GM23338 (cell line): Measurements from ENCODE around the gene FOXP1. TPM values are rescaled to one million over a fixed set of nuclear protein-coding genes. Genes with fewer than 3 reads are reported as not detected.

Source experiments
- ATAC-seq: fragments of 200-7000 bp; cut with Tn5 transposase; 3 replicates; pipeline ENCODE4 v1.9.1; 2020
- DNase-seq: peaks from one replicate; pipeline ENCODE4 v3.0.0-alpha.2; 2015; ENCODE audit warnings: low spot score
- H2AFZ ChIP-seq: fragments of 200-600 bp; sonication (generic); 2 replicates; pipeline ENCODE4 v1.8.0; 2016; ENCODE audit warnings: antibody characterized with exemption, mild to moderate bottlenecking, moderate library complexity
- H3F3A ChIP-seq: fragments of 200-600 bp; sonication (generic); replicated peaks from 2 replicates; pipeline ENCODE4 v1.8.0; 2017; ENCODE audit warnings: antibody characterized with exemption, mixed run types, low read depth
- H3K27ac ChIP-seq: fragments of 200-600 bp; sonication (generic); 2 replicates; pipeline ENCODE4 v1.6.1; 2016; ENCODE audit warnings: low read depth
- H3K27me3 ChIP-seq: fragments of 200-600 bp; sonication (generic); 2 replicates; pipeline ENCODE4 v1.8.0; 2016; ENCODE audit warnings: mild to moderate bottlenecking, mixed run types, moderate library complexity; ENCODE audit not compliant: insufficient read depth
- H3K36me3 ChIP-seq: fragments of 200-600 bp; sonication (generic); 2 replicates; pipeline ENCODE4 v1.8.0; 2016; ENCODE audit warnings: mild to moderate bottlenecking; ENCODE audit not compliant: insufficient read depth
- H3K4me1 ChIP-seq: fragments of 200-600 bp; sonication (generic); 2 replicates; pipeline ENCODE4 v1.8.0; 2016; ENCODE audit warnings: mild to moderate bottlenecking, moderate library complexity; ENCODE audit not compliant: insufficient read depth
- H3K4me2 ChIP-seq: fragments of 200-600 bp; sonication (generic); 2 replicates; pipeline ENCODE4 v1.7.1; 2017; ENCODE audit warnings: mixed run types
- H3K4me3 ChIP-seq: fragments of 200-600 bp; sonication (generic); 2 replicates; pipeline ENCODE4 v1.6.1; 2016; ENCODE audit warnings: mixed run types
- H3K79me2 ChIP-seq: fragments of 200-600 bp; sonication (generic); replicated peaks from 2 replicates; pipeline ENCODE4 v1.8.0; 2017; ENCODE audit warnings: mild to moderate bottlenecking; ENCODE audit not compliant: insufficient read depth
- H3K9me2 ChIP-seq: fragments of 200-600 bp; sonication (generic); 2 replicates; pipeline ENCODE4 v1.8.0; 2017; ENCODE audit not compliant: insufficient read depth
- H4K20me1 ChIP-seq: fragments of 200-600 bp; sonication (generic); replicated peaks from 2 replicates; pipeline ENCODE4 v1.8.0; 2017; ENCODE audit warnings: mild to moderate bottlenecking; ENCODE audit not compliant: insufficient read depth
- H3K27ac Mint-ChIP-seq: 2 replicates; pipeline ENCODE4 v1.8.0; 2020; ENCODE audit warnings: inconsistent platforms, mild to moderate bottlenecking, moderate library complexity, mixed read lengths
- H3K27me3 Mint-ChIP-seq: 3 replicates; pipeline ENCODE4 v1.8.0; 2022; ENCODE audit warnings: low read depth, mild to moderate bottlenecking, moderate library complexity, mixed read lengths, inconsistent platforms; ENCODE audit not compliant: insufficient read depth, poor library complexity
- H3K36me3 Mint-ChIP-seq: 3 replicates; pipeline ENCODE4 v1.8.0; 2021; ENCODE audit warnings: low read depth, mild to moderate bottlenecking, inconsistent platforms, moderate library complexity, mixed read lengths
- H3K4me1 Mint-ChIP-seq: 3 replicates; pipeline ENCODE4 v1.8.0; 2020; ENCODE audit warnings: mild to moderate bottlenecking, inconsistent platforms, mixed read lengths
- H3K4me3 Mint-ChIP-seq: 3 replicates; pipeline ENCODE4 v1.8.0; 2021; ENCODE audit warnings: moderate library complexity, mild to moderate bottlenecking, inconsistent platforms, mixed read lengths
- H3K9me3 Mint-ChIP-seq: 3 replicates; pipeline ENCODE4 v1.8.0; 2020; ENCODE audit warnings: moderate library complexity, mild to moderate bottlenecking, inconsistent platforms, mixed read lengths
- CREB1 ChIP-seq: fragments of 250-450 bp; sonication (Bioruptor Pico); IDR thresholded peaks from 2 replicates; pipeline ENCODE4 v1.5.0; 2020; ENCODE audit warnings: low read depth, mild to moderate bottlenecking, moderate library complexity
- EZH2 ChIP-seq: fragments of 200-600 bp; sonication (generic); IDR thresholded peaks from one replicate; pipeline ENCODE4 v1.8.0; 2017; ENCODE audit warnings: antibody characterized with exemption, mild to moderate bottlenecking, low read depth; ENCODE audit not compliant: unreplicated experiment
- EZH2phosphoT487 ChIP-seq: fragments of 200-600 bp; sonication (generic); IDR thresholded peaks from one replicate; pipeline ENCODE4 v1.8.1; 2018; ENCODE audit warnings: antibody characterized with exemption; ENCODE audit not compliant: unreplicated experiment
- JUNB ChIP-seq: IDR thresholded peaks from one replicate; pipeline ENCODE4 v1.6.1; 2016; ENCODE audit warnings: antibody characterized with exemption; ENCODE audit not compliant: unreplicated experiment
- NANOG ChIP-seq: IDR thresholded peaks from 2 replicates; pipeline ENCODE4 v1.6.1; 2016; ENCODE audit warnings: antibody characterized with exemption, borderline replicate concordance
- POLR2AphosphoS5 ChIP-seq: IDR thresholded peaks from 2 replicates; pipeline ENCODE4 v1.6.1; 2016; ENCODE audit warnings: antibody characterized with exemption, low read depth
- STAT1 ChIP-seq: IDR thresholded peaks from one replicate; pipeline ENCODE4 v1.6.1; 2016; ENCODE audit warnings: antibody characterized with exemption; ENCODE audit not compliant: unreplicated experiment
- ZNF114 ChIP-seq: fragments of 250-450 bp; sonication (Bioruptor Pico); IDR thresholded peaks from 2 replicates; pipeline ENCODE4 v1.5.0; 2020; ENCODE audit warnings: mild to moderate bottlenecking, moderate library complexity
- ZNF331 ChIP-seq: fragments of 250-450 bp; sonication (Bioruptor Pico); IDR thresholded peaks from 2 replicates; pipeline ENCODE4 v1.5.0; 2020; ENCODE audit warnings: low read depth, mild to moderate bottlenecking, moderate library complexity
- polyA plus RNA-seq: library from polyadenylated mRNA; unstranded; fragments of >200 nt; fragmentation: Nextera tagmentation; extraction: Ambion mirVana; gene quantifications from 2 replicates; pipeline ENCODE4 v1.2.1, GENCODE V29; 2016
- total RNA-seq: library from RNA; depleted of rRNA; stranded (reverse); fragments of >200 nt; shearing (Covaris generic); gene quantifications from 2 replicates; pipeline ENCODE4 v1.2.3, GENCODE V29; 2014
- TF ChIP-seq, protein P1 (sequence below): fragments of 250-450 bp; sonication (Bioruptor Pico); IDR thresholded peaks from 2 replicates; pipeline ENCODE4 v1.5.0; 2020; ENCODE audit warnings: mild to moderate bottlenecking, moderate library complexity
- TF ChIP-seq, protein P2 (sequence below): IDR thresholded peaks from 2 replicates; pipeline ENCODE4 v1.6.1; 2016; ENCODE audit warnings: antibody characterized with exemption
- TF ChIP-seq, protein P3 (sequence below), 2 experiments: fragments of 200-600 bp in 1 of 2; sonication (generic) in 1 of 2; conservative IDR thresholded peaks; 2 replicates each; pipeline versions ENCODE4 v1.5.1 to v1.6.1; 2016 to 2017; ENCODE audit warnings: antibody characterized with exemption in 2 of 2, low read depth in 2 of 2, mild to moderate bottlenecking in 2 of 2, moderate library complexity in 1 of 2
- TF ChIP-seq, protein P4 (sequence below): IDR thresholded peaks from one replicate; pipeline ENCODE4 v1.6.1; 2018; ENCODE audit warnings: antibody characterized with exemption; ENCODE audit not compliant: unreplicated experiment

Gene FOXP1
- total and polyA plus RNA-seq, 2 experiments from 2014 or later, result 32.9 to 35.5 TPM

DNA sequence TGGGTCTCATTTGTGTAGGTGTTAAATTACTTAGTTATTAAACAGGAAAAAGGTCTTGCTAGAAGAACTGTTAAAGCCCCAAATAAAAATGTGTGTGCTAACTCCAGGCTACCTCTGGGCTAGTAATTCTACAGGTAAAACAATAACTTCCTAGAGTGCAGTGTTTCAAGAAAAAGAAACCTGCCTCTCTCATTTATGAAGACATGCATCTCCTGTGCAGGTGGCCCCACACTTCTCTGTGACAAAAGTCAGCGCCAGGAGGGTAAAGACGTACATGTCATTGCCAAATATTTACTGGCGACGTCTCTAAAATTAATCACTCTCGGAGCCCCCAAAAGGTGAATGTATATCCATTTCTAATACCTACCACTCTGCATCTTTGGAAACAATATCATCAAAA, 131.7 kb downstream of the FOXP1 start:
- TF ChIP-seq STAT1, result no peak
- TF ChIP-seq POLR2AphosphoS5, result no peak
- TF ChIP-seq, protein P1, sequence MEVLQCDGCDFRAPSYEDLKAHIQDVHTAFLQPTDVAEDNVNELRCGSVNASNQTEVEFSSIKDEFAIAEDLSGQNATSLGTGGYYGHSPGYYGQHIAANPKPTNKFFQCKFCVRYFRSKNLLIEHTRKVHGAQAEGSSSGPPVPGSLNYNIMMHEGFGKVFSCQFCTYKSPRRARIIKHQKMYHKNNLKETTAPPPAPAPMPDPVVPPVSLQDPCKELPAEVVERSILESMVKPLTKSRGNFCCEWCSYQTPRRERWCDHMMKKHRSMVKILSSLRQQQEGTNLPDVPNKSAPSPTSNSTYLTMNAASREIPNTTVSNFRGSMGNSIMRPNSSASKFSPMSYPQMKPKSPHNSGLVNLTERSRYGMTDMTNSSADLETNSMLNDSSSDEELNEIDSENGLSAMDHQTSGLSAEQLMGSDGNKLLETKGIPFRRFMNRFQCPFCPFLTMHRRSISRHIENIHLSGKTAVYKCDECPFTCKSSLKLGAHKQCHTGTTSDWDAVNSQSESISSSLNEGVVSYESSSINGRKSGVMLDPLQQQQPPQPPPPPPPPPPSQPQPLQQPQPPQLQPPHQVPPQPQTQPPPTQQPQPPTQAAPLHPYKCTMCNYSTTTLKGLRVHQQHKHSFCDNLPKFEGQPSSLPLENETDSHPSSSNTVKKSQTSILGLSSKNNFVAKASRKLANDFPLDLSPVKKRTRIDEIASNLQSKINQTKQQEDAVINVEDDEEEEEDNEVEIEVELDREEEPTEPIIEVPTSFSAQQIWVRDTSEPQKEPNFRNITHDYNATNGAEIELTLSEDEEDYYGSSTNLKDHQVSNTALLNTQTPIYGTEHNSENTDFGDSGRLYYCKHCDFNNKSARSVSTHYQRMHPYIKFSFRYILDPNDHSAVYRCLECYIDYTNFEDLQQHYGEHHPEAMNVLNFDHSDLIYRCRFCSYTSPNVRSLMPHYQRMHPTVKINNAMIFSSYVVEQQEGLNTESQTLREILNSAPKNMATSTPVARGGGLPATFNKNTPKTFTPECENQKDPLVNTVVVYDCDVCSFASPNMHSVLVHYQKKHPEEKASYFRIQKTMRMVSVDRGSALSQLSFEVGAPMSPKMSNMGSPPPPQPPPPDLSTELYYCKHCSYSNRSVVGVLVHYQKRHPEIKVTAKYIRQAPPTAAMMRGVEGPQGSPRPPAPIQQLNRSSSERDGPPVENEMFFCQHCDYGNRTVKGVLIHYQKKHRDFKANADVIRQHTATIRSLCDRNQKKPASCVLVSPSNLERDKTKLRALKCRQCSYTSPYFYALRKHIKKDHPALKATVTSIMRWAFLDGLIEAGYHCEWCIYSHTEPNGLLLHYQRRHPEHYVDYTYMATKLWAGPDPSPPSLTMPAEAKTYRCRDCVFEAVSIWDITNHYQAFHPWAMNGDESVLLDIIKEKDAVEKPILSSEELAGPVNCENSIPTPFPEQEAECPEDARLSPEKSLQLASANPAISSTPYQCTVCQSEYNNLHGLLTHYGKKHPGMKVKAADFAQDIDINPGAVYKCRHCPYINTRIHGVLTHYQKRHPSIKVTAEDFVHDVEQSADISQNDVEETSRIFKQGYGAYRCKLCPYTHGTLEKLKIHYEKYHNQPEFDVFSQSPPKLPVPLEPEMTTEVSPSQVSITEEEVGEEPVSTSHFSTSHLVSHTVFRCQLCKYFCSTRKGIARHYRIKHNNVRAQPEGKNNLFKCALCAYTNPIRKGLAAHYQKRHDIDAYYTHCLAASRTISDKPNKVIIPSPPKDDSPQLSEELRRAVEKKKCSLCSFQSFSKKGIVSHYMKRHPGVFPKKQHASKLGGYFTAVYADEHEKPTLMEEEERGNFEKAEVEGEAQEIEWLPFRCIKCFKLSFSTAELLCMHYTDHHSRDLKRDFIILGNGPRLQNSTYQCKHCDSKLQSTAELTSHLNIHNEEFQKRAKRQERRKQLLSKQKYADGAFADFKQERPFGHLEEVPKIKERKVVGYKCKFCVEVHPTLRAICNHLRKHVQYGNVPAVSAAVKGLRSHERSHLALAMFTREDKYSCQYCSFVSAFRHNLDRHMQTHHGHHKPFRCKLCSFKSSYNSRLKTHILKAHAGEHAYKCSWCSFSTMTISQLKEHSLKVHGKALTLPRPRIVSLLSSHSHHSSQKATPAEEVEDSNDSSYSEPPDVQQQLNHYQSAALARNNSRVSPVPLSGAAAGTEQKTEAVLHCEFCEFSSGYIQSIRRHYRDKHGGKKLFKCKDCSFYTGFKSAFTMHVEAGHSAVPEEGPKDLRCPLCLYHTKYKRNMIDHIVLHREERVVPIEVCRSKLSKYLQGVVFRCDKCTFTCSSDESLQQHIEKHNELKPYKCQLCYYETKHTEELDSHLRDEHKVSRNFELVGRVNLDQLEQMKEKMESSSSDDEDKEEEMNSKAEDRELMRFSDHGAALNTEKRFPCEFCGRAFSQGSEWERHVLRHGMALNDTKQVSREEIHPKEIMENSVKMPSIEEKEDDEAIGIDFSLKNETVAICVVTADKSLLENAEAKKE (CRISPR knock-in tag), result no peak
- TF ChIP-seq, protein P2, sequence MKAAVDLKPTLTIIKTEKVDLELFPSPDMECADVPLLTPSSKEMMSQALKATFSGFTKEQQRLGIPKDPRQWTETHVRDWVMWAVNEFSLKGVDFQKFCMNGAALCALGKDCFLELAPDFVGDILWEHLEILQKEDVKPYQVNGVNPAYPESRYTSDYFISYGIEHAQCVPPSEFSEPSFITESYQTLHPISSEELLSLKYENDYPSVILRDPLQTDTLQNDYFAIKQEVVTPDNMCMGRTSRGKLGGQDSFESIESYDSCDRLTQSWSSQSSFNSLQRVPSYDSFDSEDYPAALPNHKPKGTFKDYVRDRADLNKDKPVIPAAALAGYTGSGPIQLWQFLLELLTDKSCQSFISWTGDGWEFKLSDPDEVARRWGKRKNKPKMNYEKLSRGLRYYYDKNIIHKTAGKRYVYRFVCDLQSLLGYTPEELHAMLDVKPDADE, result no peak
- no peak for TF ChIP-seq EZH2phosphoT487
- no peak for TF ChIP-seq NANOG
- TF ChIP-seq, protein P3, sequence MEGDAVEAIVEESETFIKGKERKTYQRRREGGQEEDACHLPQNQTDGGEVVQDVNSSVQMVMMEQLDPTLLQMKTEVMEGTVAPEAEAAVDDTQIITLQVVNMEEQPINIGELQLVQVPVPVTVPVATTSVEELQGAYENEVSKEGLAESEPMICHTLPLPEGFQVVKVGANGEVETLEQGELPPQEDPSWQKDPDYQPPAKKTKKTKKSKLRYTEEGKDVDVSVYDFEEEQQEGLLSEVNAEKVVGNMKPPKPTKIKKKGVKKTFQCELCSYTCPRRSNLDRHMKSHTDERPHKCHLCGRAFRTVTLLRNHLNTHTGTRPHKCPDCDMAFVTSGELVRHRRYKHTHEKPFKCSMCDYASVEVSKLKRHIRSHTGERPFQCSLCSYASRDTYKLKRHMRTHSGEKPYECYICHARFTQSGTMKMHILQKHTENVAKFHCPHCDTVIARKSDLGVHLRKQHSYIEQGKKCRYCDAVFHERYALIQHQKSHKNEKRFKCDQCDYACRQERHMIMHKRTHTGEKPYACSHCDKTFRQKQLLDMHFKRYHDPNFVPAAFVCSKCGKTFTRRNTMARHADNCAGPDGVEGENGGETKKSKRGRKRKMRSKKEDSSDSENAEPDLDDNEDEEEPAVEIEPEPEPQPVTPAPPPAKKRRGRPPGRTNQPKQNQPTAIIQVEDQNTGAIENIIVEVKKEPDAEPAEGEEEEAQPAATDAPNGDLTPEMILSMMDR (conservative IDR thresholded peaks at IDR 0.05; ENCODE audit: low read depth in 2 of 2), result no peak
- no peak for TF ChIP-seq EZH2
- TF ChIP-seq, protein P4, sequence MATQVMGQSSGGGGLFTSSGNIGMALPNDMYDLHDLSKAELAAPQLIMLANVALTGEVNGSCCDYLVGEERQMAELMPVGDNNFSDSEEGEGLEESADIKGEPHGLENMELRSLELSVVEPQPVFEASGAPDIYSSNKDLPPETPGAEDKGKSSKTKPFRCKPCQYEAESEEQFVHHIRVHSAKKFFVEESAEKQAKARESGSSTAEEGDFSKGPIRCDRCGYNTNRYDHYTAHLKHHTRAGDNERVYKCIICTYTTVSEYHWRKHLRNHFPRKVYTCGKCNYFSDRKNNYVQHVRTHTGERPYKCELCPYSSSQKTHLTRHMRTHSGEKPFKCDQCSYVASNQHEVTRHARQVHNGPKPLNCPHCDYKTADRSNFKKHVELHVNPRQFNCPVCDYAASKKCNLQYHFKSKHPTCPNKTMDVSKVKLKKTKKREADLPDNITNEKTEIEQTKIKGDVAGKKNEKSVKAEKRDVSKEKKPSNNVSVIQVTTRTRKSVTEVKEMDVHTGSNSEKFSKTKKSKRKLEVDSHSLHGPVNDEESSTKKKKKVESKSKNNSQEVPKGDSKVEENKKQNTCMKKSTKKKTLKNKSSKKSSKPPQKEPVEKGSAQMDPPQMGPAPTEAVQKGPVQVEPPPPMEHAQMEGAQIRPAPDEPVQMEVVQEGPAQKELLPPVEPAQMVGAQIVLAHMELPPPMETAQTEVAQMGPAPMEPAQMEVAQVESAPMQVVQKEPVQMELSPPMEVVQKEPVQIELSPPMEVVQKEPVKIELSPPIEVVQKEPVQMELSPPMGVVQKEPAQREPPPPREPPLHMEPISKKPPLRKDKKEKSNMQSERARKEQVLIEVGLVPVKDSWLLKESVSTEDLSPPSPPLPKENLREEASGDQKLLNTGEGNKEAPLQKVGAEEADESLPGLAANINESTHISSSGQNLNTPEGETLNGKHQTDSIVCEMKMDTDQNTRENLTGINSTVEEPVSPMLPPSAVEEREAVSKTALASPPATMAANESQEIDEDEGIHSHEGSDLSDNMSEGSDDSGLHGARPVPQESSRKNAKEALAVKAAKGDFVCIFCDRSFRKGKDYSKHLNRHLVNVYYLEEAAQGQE, result no peak
- no peak for TF ChIP-seq ZNF114 (CRISPR knock-in tag)
- TF ChIP-seq CREB1, result no peak
- no peak for TF ChIP-seq JUNB
- TF ChIP-seq ZNF331 (CRISPR knock-in tag), result no peak
- Mint-ChIP-seq H3K27me3 (peaks cover 2% of the 10 kb centered on the region), H3K4me1 (peaks cover 47% of the 10 kb centered on the region; the same call in 2 of the 3 replicates), H3K9me3 (no peaks in the 10 kb centered on the region), H3K4me3 (no peak overlapping the region), H3K36me3 (no peaks in the 10 kb centered on the region), H3K27ac (no peak overlapping the region)
- H4K20me1 ChIP-seq, result no peaks in the 10 kb centered on the region
- no peak overlapping the region for H3K4me2 ChIP-seq
- H3K36me3 ChIP-seq, result no peaks in the 10 kb centered on the region
- no peaks in the 10 kb centered on the region for H3F3A ChIP-seq
- no peaks in the 10 kb centered on the region for H3K27me3 ChIP-seq
- no peak overlapping the region for H3K27ac ChIP-seq
- H3K4me3 ChIP-seq, result no peak overlapping the region
- H2AFZ ChIP-seq, result no peak overlapping the region
- H3K79me2 ChIP-seq, result no peaks in the 10 kb centered on the region
- peaks cover 14% of the 10 kb centered on the region for H3K4me1 ChIP-seq
- ATAC-seq (no peak), DNase-seq (no peak)
- no peaks in the 10 kb centered on the region for H3K9me2 ChIP-seq
